MCF 10A (cell line): ENCODE data around the gene VSTM4. TPM values are rescaled to one million over a fixed set of nuclear protein-coding genes. Genes with fewer than 3 reads are reported as not detected.

Source experiments
- BruUV-seq: library from RNA; stranded (reverse); fragments of 400-500 nt; replicated peaks from 2 replicates; lab custom pipeline; 2021; lab: Mats Ljungman, UMichigan
- CTCF ChIA-PET: fragments of 300-600 bp; sonication (Branson Sonifier 250); formaldehyde crosslinking; extraction: SDS; loops from one replicate; lab custom pipeline; 2021; ENCODE audit warnings: antibody characterized with exemption, inconsistent platforms; lab: Yijun Ruan, JAX
- POLR2A ChIA-PET: fragments of 300-600, 350-650 bp; sonication (Branson Sonifier 250); formaldehyde crosslinking; extraction: SDS; loops from one replicate; lab custom pipeline; 2020; ENCODE audit warnings: antibody characterized with exemption, inconsistent platforms; lab: Yijun Ruan, JAX
- DNase-seq: peaks from one replicate; pipeline ENCODE4 v3.0.0-alpha.2; 2018; ENCODE audit not compliant: unreplicated experiment
- H3K27ac Mint-ChIP-seq: one replicate; pipeline ENCODE4 v1.8.0; 2022; ENCODE audit warnings: mild to moderate bottlenecking, low read depth, mixed read lengths; ENCODE audit not compliant: unreplicated experiment
- H3K27me3 Mint-ChIP-seq: one replicate; pipeline ENCODE4 v1.8.0; 2022; ENCODE audit warnings: mixed read lengths; ENCODE audit not compliant: insufficient read depth, unreplicated experiment
- H3K36me3 Mint-ChIP-seq: one replicate; pipeline ENCODE4 v1.8.0; 2022; ENCODE audit warnings: mild to moderate bottlenecking, moderate library complexity, mixed read lengths; ENCODE audit not compliant: insufficient read depth, unreplicated experiment
- H3K4me1 Mint-ChIP-seq: one replicate; pipeline ENCODE4 v1.8.0; 2022; ENCODE audit warnings: mixed read lengths; ENCODE audit not compliant: insufficient read depth, unreplicated experiment
- H3K4me3 Mint-ChIP-seq: one replicate; pipeline ENCODE4 v1.8.0; 2022; ENCODE audit warnings: mild to moderate bottlenecking, moderate library complexity, mixed read lengths; ENCODE audit not compliant: unreplicated experiment
- H3K9me3 Mint-ChIP-seq: one replicate; pipeline ENCODE4 v1.8.0; 2022; ENCODE audit warnings: mixed read lengths; ENCODE audit not compliant: unreplicated experiment
- intact Hi-C: fragments of 100-400 bp; cut with micrococcal nuclease; formaldehyde crosslinking; loops from 2 replicates; pipeline ENCODE4 v1.14.1; 2022
- total RNA-seq: library from RNA; stranded (reverse); gene quantifications from 2 replicates; pipeline ENCODE4 v1.2.3, GENCODE V29; 2022
- TF ChIP-seq, protein P1 (sequence below): fragments of 200-600 bp; IDR thresholded peaks from one replicate; pipeline ENCODE4 v1.8.0; 2022; ENCODE audit warnings: antibody characterized with exemption, mild to moderate bottlenecking; ENCODE audit not compliant: unreplicated experiment

VSTM4 gene
- total RNA-seq, 1 experiment from 2014 or later, result not detected

DNA sequence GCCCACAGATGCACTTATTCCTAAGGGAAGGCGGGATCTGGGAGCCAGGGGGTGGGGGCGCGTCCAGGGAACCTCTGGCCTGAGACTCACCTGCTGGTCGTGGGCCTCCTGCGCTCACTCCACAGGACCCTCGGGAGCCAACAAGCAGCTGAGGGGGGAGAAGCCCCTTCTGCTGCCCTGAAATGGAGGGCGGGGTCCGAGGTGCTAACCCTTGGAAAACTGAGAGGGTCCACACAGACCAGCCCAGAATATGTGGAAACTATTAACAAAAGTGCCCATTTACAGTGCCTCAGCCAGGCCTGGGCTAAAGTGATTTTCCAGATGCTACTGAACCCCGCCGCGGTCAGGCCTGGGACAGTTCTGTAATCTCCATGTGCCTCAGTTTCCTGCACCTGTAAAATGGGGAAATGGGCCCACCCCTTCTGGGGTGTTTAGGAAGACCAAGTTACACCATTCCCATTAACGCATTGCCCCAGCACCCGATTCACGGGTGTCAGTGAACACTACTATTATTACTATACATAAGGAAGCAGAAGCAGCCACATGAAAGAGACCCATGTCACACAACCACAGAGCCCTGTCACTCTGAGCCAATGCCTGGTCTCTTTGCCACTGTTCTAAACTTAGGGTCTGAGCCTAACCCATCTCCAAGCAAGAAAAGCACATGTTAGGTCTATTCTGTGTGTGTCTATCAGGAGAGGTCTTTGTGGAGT is 630 bp upstream of the VSTM4 start:
- DNase-seq, result no peak
- H3K9me3 Mint-ChIP-seq, result no peaks in the 10 kb centered on the region
- H3K4me1 Mint-ChIP-seq, result no peaks in the 10 kb centered on the region

DNA sequence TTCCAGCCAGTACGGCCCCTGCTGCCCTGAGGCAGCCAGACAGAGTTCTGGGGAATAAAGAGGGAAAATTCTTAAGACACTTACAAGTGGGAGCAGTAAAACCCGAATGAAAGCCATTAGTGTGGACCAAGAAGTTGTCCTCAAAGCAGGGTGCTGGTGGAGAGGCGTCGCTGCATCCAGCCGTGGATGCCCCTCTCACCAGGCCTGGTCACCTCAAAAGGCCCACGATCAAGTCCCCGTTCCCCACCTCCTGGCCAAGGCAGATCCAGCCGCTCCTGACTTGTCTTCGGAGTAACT is 656 bp downstream of the VSTM4 start:
- no TSS peak for BruUV-seq
- no peaks in the 10 kb centered on the region for H3K27me3 Mint-ChIP-seq
- TF ChIP-seq, protein P1, sequence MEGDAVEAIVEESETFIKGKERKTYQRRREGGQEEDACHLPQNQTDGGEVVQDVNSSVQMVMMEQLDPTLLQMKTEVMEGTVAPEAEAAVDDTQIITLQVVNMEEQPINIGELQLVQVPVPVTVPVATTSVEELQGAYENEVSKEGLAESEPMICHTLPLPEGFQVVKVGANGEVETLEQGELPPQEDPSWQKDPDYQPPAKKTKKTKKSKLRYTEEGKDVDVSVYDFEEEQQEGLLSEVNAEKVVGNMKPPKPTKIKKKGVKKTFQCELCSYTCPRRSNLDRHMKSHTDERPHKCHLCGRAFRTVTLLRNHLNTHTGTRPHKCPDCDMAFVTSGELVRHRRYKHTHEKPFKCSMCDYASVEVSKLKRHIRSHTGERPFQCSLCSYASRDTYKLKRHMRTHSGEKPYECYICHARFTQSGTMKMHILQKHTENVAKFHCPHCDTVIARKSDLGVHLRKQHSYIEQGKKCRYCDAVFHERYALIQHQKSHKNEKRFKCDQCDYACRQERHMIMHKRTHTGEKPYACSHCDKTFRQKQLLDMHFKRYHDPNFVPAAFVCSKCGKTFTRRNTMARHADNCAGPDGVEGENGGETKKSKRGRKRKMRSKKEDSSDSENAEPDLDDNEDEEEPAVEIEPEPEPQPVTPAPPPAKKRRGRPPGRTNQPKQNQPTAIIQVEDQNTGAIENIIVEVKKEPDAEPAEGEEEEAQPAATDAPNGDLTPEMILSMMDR, result no peak
- CTCF ChIA-PET, result interaction anchor here (0.7 kb wide), 1 partner anchor 22 kb away, joined by 3 read pairs; no protein-coding TSS in a partner anchor
- intact Hi-C loops, result no loop called here
- DNase-seq, result no peak
- POLR2A ChIA-PET, result no interaction called here
- H3K4me3 Mint-ChIP-seq, result no peak overlapping the region
- H3K36me3 Mint-ChIP-seq, result no peaks in the 10 kb centered on the region
- H3K9me3 Mint-ChIP-seq, result no peaks in the 10 kb centered on the region
- H3K27ac Mint-ChIP-seq, result no peak overlapping the region
- H3K4me1 Mint-ChIP-seq, result no peaks in the 10 kb centered on the region

More for the DNA sequence above, 630 bp upstream of the VSTM4 start:
- POLR2A ChIA-PET, result no interaction called here
- intact Hi-C loops, result no loop called here
- Mint-ChIP-seq H3K27ac (no peak overlapping the region), H3K36me3 (no peaks in the 10 kb centered on the region), H3K27me3 (peaks cover 6% of the 10 kb centered on the region), H3K4me3 (no peak overlapping the region)
- no TSS peak for BruUV-seq
- CTCF ChIA-PET, result no interaction called here
- TF ChIP-seq, protein P1, result no peak

DNA sequence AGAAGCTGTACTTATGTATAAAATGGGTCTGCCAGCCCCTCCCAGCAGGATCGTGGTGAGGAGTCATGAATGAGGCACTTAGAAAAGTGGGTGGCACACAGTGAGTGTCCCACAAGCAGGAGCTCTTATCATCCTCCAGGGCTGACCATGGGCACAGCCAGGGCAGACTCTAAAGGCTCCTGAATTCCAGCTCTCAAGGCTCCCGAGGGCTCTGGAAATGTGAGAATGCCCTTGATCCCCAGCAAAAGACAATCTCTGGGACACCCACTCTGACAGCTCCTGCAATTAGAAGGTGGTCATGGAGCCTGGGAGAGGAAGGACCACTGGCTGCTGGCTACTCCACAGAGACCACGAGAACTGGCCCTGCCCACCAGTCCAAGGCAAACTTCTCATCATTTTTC is 1.6 kb downstream of the VSTM4 start:
- H3K36me3 Mint-ChIP-seq, result no peaks in the 10 kb centered on the region
- no peak overlapping the region for H3K27ac Mint-ChIP-seq
- H3K27me3 Mint-ChIP-seq, result no peaks in the 10 kb centered on the region
- no peaks in the 10 kb centered on the region for H3K9me3 Mint-ChIP-seq
- ChIA-PET POLR2A (interaction anchor here (0.5 kb wide), 1 partner anchor 373 kb away, joined by 3 read pairs; no protein-coding TSS in a partner anchor), CTCF (interaction anchor here (0.7 kb wide), 1 partner anchor 294 kb away, joined by 3 read pairs; no protein-coding TSS in a partner anchor)
- intact Hi-C loops, result no loop called here
- DNase-seq, result no peak
- TF ChIP-seq, protein P1, result no peak
- H3K4me3 Mint-ChIP-seq, result no peak overlapping the region
- BruUV-seq, result no TSS peak
- no peaks in the 10 kb centered on the region for H3K4me1 Mint-ChIP-seq

DNA sequence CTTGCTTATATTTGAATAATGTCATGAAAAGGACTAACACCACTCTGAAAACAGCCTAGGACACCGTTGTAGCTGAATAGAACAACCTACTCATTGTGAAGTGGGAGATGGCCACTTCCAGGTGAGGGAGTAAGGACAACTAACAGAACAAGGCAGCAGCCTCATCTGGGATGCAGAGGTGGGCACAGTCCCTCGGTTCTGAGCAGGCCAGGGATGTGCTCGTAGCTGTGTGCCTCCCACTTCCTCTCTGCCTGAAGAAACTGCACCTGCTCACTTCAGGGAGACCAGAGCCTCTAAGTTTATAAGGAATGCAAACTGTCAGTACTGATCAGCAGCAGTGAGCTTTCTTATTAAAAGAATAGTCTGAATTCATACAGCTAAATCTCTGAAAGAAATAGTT is 2.5 kb downstream of the VSTM4 start:
- no peaks in the 10 kb centered on the region for H3K9me3 Mint-ChIP-seq
- BruUV-seq, result no TSS peak
- H3K4me3 Mint-ChIP-seq, result no peak overlapping the region
- H3K27me3 Mint-ChIP-seq, result no peaks in the 10 kb centered on the region
- no peak overlapping the region for H3K27ac Mint-ChIP-seq
- no peak for DNase-seq
- H3K36me3 Mint-ChIP-seq, result no peaks in the 10 kb centered on the region
- ChIA-PET CTCF (no interaction called here), POLR2A (no interaction called here)
- no peaks in the 10 kb centered on the region for H3K4me1 Mint-ChIP-seq
- intact Hi-C loops, result no loop called here
- TF ChIP-seq, protein P1, result no peak
